Measurements from ENCODE around the gene HSBP1.

HSBP1 gene

DNA sequence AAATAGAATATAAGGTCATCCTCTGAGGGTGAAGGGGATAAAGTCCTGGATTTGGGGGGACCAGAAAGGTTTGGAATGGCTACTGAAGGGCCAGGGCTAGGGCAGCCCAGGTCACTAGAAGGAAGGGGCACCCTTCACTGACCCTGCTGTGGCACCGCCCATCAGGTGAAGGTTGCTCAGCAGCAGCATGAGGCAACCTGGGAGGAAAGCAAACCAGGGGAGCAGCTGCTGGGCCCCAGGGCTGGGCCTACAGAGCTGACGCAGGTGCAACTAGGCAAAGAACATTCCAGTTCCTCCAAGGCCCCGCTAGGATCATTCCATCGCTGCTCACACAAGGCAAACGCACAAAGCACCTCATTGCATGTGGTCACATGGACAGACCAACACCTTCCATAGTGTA, 3.4 kb upstream of the HSBP1 start:
- DNase-seq = no peak

GRCh38 chr16:83806036-83806435, 1.7 kb upstream of the HSBP1 start:
- no peak for DNase-seq

- no peak for DNase-seq
Observed at GRCh38 chr16:83806731-83807130, 1.0 kb upstream of the HSBP1 start.

GRCh38 chr16:83807327-83807709, 460 bp upstream of the HSBP1 start:
- DNase-seq = no peak

DNA sequence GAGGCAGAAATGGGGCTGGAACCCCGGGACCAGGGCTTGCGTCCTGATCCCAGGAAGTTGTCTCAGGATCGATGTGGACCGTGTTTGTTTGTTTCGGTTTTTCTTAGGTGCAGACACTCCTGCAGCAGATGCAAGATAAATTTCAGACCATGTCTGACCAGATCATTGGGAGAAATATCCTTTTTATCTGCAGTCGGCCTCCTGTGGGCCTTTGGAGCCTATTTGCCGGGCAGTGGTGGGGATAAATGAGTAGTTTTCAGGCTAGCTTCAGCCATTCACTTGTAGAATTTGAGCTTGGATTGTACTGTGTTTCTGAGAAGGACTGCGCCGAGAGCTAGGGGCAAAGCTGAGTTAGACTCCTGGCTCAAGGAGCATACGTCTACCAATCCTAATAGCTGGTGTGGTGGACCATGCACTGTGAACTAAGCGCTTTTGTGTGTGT, 816 bp downstream of the HSBP1 start:
- no peak for DNase-seq

DNA sequence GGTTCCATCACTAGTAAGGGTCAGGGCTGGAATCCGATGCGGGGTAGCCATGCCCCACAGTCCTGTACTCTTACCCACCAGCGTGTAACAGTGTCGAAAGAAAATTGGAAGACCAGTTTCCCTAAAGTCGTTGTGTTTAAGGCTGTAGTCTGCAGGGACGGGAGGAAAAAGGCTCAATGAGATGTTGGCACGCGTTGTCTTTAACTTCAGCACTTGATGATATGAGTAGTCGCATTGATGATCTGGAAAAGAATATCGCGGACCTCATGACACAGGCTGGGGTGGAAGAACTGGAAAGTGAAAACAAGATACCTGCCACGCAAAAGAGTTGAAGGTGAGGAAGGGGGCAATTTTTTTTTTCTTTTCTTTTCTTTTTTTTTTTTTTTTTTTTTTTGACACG, 1.3 kb downstream of the HSBP1 start:
- no peak for DNase-seq

- no peak for DNase-seq
Observed at GRCh38 chr16:83810901-83811300, 3.1 kb downstream of the HSBP1 start.

GRCh38 chr16:83813823-83814658, 6.3 kb downstream of the HSBP1 start:
- DNase-seq = no peak

DNA sequence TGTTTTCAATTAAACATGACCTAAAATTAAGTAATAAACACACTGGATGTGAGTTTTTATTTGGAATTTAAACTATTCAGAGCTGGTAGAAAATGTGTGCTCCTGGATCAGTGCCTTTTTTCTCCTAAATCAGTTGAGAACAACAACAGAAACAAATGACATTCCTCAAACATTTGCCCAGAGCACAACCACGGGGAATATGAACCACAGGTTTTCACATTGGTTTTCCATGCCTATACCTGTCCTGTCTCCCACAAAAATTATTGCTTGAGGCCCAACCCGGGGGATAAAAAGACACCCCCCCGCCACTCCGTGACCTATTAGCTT, 6.8 kb downstream of the HSBP1 start:
- DNase-seq = no peak

GRCh38 chr16:83817022-83817421, 9.2 kb downstream of the HSBP1 start:
- no peak for DNase-seq

DNA sequence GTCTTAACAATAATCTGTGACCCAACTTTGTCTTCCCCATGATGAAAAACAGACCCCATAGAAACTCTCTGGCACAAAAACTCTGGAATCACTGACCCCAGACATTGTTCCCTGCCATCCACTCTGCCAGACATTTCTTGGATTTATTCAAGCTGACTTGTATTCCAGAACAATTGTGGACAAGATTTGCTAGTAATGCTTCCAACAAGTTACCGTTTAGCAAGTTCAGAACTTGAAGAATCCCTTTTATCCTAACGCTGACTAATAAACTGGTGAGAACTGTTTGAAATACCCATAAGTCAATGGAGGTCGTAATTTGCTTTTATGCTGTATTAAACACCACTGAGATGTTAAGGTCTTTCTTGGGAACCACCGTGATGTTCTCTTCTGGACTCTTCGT, 10.5 kb downstream of the HSBP1 start:
- no peak for DNase-seq

- no peak for DNase-seq
Observed at GRCh38 chr16:83819361-83819760, 11.6 kb downstream of the HSBP1 start.

- peak; percentile 53 to 77 (median 64) for DNase-seq
Observed at GRCh38 chr16:83826146-83826913, 18.6 kb downstream of the HSBP1 start.

DNA sequence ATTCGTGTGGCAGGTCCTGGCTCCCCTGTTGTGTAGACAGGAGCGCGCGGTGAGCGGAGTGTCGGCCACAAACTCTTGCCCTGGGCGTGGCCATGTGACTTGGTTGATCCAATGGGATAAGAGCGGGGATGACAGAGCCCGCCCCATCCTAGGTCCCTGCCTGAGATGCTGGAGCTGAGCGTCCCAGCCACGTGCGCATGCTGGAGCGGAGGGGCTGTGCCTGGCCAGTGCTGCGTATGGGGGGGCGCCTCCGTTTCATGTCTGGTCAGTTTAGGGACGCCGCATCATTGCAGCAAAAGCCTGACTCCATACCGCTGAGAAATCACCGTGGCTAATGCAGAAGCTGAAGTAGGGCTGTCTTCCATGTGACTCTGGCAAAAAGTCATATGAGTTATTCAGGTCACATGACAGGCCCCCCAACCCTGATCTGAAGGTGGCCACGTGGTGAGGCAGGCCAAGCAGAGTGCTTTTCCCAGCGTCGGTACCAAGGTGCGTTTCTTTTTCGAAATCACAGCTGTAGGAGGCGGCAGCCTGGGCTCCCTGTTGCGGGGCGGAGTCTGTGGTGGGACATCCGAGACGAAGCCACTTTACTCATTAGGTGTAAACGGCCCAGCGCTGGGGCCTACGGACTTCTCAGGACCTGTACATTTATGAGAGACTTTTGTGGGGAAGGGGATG, 22.5 kb downstream of the HSBP1 start:
- DNase-seq = no peak

DNA sequence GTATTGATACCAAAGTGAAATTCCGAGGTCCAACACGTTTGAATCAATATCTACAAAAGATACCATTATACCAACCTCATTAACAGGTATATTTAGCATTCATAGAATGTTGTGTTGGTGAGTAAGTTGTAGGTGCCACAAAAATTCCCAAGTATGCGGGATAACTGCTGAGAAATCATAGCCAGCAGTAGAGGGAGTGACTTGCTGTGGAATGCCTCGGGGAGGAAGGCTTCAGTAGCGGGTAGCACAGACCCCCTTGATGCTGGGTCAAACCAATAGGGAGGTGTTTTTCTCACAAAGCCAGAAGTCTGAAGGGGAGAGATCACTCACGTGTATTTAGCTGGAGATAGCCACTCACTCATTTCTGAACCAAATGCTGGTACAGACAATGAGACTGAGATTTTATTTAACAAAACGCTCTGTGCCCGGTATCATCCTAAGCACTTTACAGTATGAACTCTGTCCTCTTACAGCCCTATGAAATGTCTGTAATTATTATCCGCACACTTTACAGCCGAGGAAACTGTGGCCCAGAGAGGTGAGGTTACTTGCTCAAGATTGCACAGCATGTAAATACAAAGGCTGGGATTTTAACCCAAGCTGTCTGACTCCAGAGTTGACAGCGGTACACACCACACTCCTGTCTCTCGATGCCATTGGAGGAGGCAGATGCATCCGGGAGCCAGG, 23.1 kb downstream of the HSBP1 start:
- DNase-seq = no peak

GRCh38 chr16:83831456-83831987, 23.7 kb downstream of the HSBP1 start:
- no peak for DNase-seq

DNA sequence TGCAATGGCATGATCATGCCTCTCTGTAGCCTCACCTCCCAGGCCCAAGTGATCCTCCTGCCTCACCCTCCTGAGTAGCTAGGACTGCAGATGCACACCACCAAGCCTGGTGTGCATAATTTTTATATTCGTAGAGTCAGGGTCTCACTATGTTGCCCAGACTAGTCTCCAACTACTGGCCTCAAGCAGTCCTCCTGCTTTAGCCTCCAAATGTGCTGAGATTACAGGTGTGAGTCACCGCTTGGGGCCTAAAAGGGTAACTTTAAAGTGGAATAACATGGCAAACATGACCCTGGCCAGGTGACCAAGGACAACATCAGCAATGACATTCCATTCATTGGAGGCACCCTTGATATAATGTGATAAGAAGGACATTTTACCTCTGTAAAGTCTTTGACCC, 26.1 kb downstream of the HSBP1 start:
- no peak for DNase-seq

GRCh38 chr16:83835586-83836566, 28.1 kb downstream of the HSBP1 start:
- no peak for DNase-seq

GRCh38 chr16:83837566-83837965, 29.8 kb downstream of the HSBP1 start:
- no peak for DNase-seq

GRCh38 chr16:83838151-83838550, 30.4 kb downstream of the HSBP1 start:
- no peak for DNase-seq

GRCh38 chr16:83839561-83839960, 31.8 kb downstream of the HSBP1 start:
- no peak for DNase-seq
